Erythroblast (primary cell): ENCODE results near the gene KMT2A.

Source experiments
- GATA1 ChIP-seq: IDR thresholded peaks from 2 replicates; pipeline ENCODE4 v1.6.1; 2011; ENCODE audit warnings: low read depth, mild to moderate bottlenecking, control low read depth, low read length, moderate library complexity
- POLR2A ChIP-seq: IDR thresholded peaks from 2 replicates; pipeline ENCODE4 v1.6.1; 2011; ENCODE audit warnings: mild to moderate bottlenecking, low read length

- TF ChIP-seq POLR2A (no peak), GATA1 (no peak)
Measured at GRCh38 chr11:118442301-118442700, 6.0 kb downstream of the KMT2A start.
